Tibial nerve (tissue), 3 donors: Measurements from ENCODE around the gene ARHGEF17.

ENCODE experiments used
- POLR2A ChIP-seq, 2 donors: fragments of 450-650 bp; IDR thresholded peaks; one replicate each; pipeline ENCODE4 v1.6.1; 2017; ENCODE audit warnings: antibody characterized with exemption in 2 of 2, mild to moderate bottlenecking in 2 of 2, moderate library complexity in 2 of 2
- TF ChIP-seq, protein P1 (sequence below), 5 experiments: fragments of 200-600 bp in 3 of 5; fragments of 450-650 bp in 2 of 5; sonication (generic) in 3 of 5; IDR thresholded peaks; one replicate each; pipeline ENCODE4 v1.5.1; 2016 to 2019; ENCODE audit warnings: antibody characterized with exemption in 5 of 5, mild to moderate bottlenecking in 3 of 5, moderate library complexity in 2 of 5

DNA sequence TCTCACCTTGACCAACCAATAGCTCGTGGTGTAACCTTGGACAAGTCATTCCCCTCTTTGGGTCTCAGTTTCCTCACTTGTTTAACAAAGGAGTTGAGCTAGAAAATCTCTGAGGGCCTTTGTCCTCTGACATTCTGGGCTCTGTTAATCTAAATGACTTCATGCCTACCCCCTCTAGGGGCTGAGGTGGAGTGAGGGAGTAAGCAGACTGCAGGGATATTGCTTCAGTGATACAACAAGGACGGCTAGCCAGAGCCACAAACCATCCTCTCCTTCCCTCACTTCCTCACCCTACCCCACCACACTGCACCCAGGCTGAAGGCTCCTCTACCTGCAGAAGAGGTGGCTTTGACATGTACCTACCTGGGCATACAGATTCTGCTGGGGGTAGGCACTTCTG lies 103.0 kb downstream of the ARHGEF17 start:
- TF ChIP-seq, protein P1, sequence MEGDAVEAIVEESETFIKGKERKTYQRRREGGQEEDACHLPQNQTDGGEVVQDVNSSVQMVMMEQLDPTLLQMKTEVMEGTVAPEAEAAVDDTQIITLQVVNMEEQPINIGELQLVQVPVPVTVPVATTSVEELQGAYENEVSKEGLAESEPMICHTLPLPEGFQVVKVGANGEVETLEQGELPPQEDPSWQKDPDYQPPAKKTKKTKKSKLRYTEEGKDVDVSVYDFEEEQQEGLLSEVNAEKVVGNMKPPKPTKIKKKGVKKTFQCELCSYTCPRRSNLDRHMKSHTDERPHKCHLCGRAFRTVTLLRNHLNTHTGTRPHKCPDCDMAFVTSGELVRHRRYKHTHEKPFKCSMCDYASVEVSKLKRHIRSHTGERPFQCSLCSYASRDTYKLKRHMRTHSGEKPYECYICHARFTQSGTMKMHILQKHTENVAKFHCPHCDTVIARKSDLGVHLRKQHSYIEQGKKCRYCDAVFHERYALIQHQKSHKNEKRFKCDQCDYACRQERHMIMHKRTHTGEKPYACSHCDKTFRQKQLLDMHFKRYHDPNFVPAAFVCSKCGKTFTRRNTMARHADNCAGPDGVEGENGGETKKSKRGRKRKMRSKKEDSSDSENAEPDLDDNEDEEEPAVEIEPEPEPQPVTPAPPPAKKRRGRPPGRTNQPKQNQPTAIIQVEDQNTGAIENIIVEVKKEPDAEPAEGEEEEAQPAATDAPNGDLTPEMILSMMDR (IDR thresholded peaks at IDR 0.05) = no peak
- no peak for TF ChIP-seq POLR2A (IDR thresholded peaks at IDR 0.05)
